HepG2 (cell line): ENCODE results near the gene PTGIS. TPM values are rescaled to one million over a fixed set of nuclear protein-coding genes. Genes with fewer than 3 reads are reported as not detected.

Experiments used
- ADNP ChIP-seq: sonication (generic); formaldehyde crosslinking; IDR thresholded peaks from 2 replicates; pipeline ENCODE4 v1.4.0; 2020; ENCODE audit warnings: missing genetic modification reagents
- GLMP ChIP-seq: sonication (generic); formaldehyde crosslinking; IDR thresholded peaks from 2 replicates; pipeline ENCODE4 v1.9.0; 2021; ENCODE audit warnings: missing genetic modification reagents, mild to moderate bottlenecking, borderline replicate concordance
- HHEX ChIP-seq: IDR thresholded peaks from 2 replicates; pipeline ENCODE4 v1.6.1; 2016; ENCODE audit warnings: control low read depth
- HMGXB3 ChIP-seq: sonication (generic); formaldehyde crosslinking; IDR thresholded peaks from 2 replicates; pipeline ENCODE4 v1.4.0; 2020; ENCODE audit warnings: missing genetic modification reagents, borderline replicate concordance
- HNF4G ChIP-seq, 2 experiments: sonication (generic) in 1 of 2; formaldehyde crosslinking in 1 of 2; IDR thresholded peaks; 2 replicates each; pipeline versions ENCODE4 v1.4.0 to v1.6.1; 2011 to 2020; ENCODE audit warnings: borderline replicate concordance in 2 of 2, low read depth in 2 of 2, mild to moderate bottlenecking in 2 of 2, low read length in 1 of 2, missing genetic modification reagents in 1 of 2, moderate library complexity in 1 of 2
- IRF9 ChIP-seq: sonication (generic); formaldehyde crosslinking; IDR thresholded peaks from 2 replicates; pipeline ENCODE4 v1.8.0; 2022; ENCODE audit warnings: missing genetic modification reagents, mild to moderate bottlenecking, borderline replicate concordance
- LRRFIP1 ChIP-seq: sonication (generic); formaldehyde crosslinking; conservative IDR thresholded peaks from 2 replicates; pipeline ENCODE4 v1.4.0; 2020; ENCODE audit warnings: missing genetic modification reagents
- NCOR1 ChIP-seq: fragments of 200-600 bp; sonication (generic); IDR thresholded peaks from 2 replicates; pipeline ENCODE4 v1.7.0; 2017; ENCODE audit warnings: antibody characterized with exemption, low read length, borderline replicate concordance
- REPIN1 ChIP-seq: sonication (generic); formaldehyde crosslinking; IDR thresholded peaks from 2 replicates; pipeline ENCODE4 v1.8.0; 2022; ENCODE audit warnings: missing genetic modification reagents, low read depth, mild to moderate bottlenecking, borderline replicate concordance
- ZNF276 ChIP-seq: sonication (generic); formaldehyde crosslinking; IDR thresholded peaks from 2 replicates; pipeline ENCODE4 v1.4.0; 2020; ENCODE audit warnings: mild to moderate bottlenecking, low read depth, missing genetic modification reagents
- ZNF740 ChIP-seq: sonication (generic); formaldehyde crosslinking; IDR thresholded peaks from 2 replicates; pipeline ENCODE4 v1.4.0; 2020; ENCODE audit warnings: missing genetic modification reagents
- ZNF772 ChIP-seq: sonication (generic); formaldehyde crosslinking; IDR thresholded peaks from 2 replicates; pipeline ENCODE4 v1.5.0; 2020; ENCODE audit warnings: mild to moderate bottlenecking, missing genetic modification reagents
- ZNF792 ChIP-seq: IDR thresholded peaks from 2 replicates; pipeline ENCODE4 v1.6.1; 2016
- polyA plus RNA-seq, 8 experiments: library from polyadenylated mRNA; depleted of rRNA in 3 of 8; stranded (reverse) in 7 of 8; unstranded in 1 of 8; fragments of >200 nt; fragmentation: Illumina TruSeq in 4 of 8; extraction: Trizol in 4 of 8; gene quantifications; 2 replicates each; pipeline versions ENCODE4 v1.2.1 to v1.2.3, GENCODE V29; 2011 to 2016; ENCODE audit warnings: low read depth in 4 of 8, missing spikeins in 1 of 8, mixed read lengths in 1 of 8; ENCODE audit not compliant: insufficient read depth in 1 of 8
- total RNA-seq, 5 experiments: library from RNA; depleted of rRNA; stranded (reverse); fragments of >200 nt; fragmentation: Illumina TruSeq; extraction: Trizol; gene quantifications; 2 replicates each; pipeline ENCODE4 v1.2.3, GENCODE V29; 2016; ENCODE audit warnings: low read depth in 1 of 5

PTGIS gene
- total and polyA plus RNA-seq, 2 of the 13 experiments (the other 11 are each of a cell fraction or from before 2014, with no cell fraction given), result not detected

- TF ChIP-seq IRF9 (CRISPR knock-in tag) (peak; percentile 93), ADNP (CRISPR knock-in tag) (no peak), GLMP (CRISPR knock-in tag) (no peak), LRRFIP1 (CRISPR knock-in tag) (0 out of 2 replicates have a peak, but pooled peaks have one; percentile 30), HMGXB3 (CRISPR knock-in tag) (no peak; the same call in 1 of the 2 replicates), ZNF772 (CRISPR knock-in tag) (peak; percentile 98), HHEX (CRISPR knock-in tag) (peak; percentile 61; the same call in 1 of the 2 replicates), ZNF276 (CRISPR knock-in tag) (peak; percentile 89; the same call in 1 of the 2 replicates), NCOR1 (peak; percentile 98), HNF4G (IDR thresholded peaks at IDR 0.05; ENCODE audit: borderline replicate concordance, low read depth, low read length) (peak; percentile 99), HNF4G (CRISPR knock-in tag; IDR thresholded peaks at IDR 0.05; ENCODE audit: borderline replicate concordance, low read depth) (peak; percentile 99), ZNF740 (CRISPR knock-in tag) (no peak), REPIN1 (peak; percentile 93), ZNF792 (CRISPR knock-in tag) (peak; percentile 92)
Observed at GRCh38 chr20:49583669-49584417, 15.9 kb upstream of the PTGIS start (continued).
